Measurements from ENCODE around the gene CDKAL1. TPM values are rescaled to one million over a fixed set of nuclear protein-coding genes. Genes with fewer than 3 reads are reported as not detected.

Gene CDKAL1
- total and polyA plus RNA-seq, 10 of the 15 experiments (the other 5 are each of a cell fraction or from before 2014, with no cell fraction given): 10.7 to 26.9 (median 17.3) TPM

GRCh38 chr6:21208081-21208795, 674.0 kb downstream of the CDKAL1 start (continued):
- TF ChIP-seq ZNF687 (IDR thresholded peaks at IDR 0.05) (peak; percentile 8; the same call in 1 of the 2 replicates), MAX (IDR thresholded peaks at IDR 0.05; ENCODE audit: low read depth, low read length) (no peak)

- peak; percentile 22 for ATAC-seq
- TF ChIP-seq ZSCAN29 (IDR thresholded peaks at IDR 0.05) (no peak), ZNF687 (IDR thresholded peaks at IDR 0.05) (0 out of 2 replicates have a peak, but pooled peaks have one; percentile 2), ZBTB40 (IDR thresholded peaks at IDR 0.05; ENCODE audit: borderline replicate concordance) (peak; percentile 10; the same call in 1 of the 2 replicates)
- no peaks in the 10 kb centered on the region for H3K79me2 ChIP-seq (ENCODE audit: control insufficient read depth, insufficient read depth, low read length)
- SMC1A ChIA-PET (ENCODE audit: uncharacterized antibody, unreplicated experiment): interaction anchor here (0.7 to 2.4 kb wide), 24 partner anchors 10 to 333 kb away, joined by 3 to 34 read pairs (median 4); no protein-coding TSS in a partner anchor
- CTCF ChIA-PET: interaction anchor here (0.6 to 2.3 kb wide), 8 partner anchors 9 to 645 kb away, joined by 3 to 8 read pairs (median 3); no protein-coding TSS in a partner anchor
- H3K9me3 ChIP-seq (replicated peaks; ENCODE audit: control insufficient read depth, insufficient read depth, low read length): peaks cover 5% of the 10 kb centered on the region; the same call in 2 of the 3 replicates
- WGBS (ENCODE audit: insufficient coverage, insufficient replicate concordance, low lambda C conversion rate, missing lambda C conversion rate): 42% methylated on average over 5 of the region's 5 CpGs
- no peaks in the 10 kb centered on the region for H3K27me3 ChIP-seq (replicated peaks in 1 of 2; ENCODE audit: control insufficient read depth in 2 of 2, insufficient read depth in 2 of 2, low read length in 1 of 2)
- DNase-seq (ENCODE audit: low read depth, low spot score): no peak
- RAD21 ChIA-PET (ENCODE audit: unreplicated experiment): interaction anchor here (0.7 to 1.9 kb wide), 16 partner anchors 10 to 381 kb away, joined by 3 to 8 read pairs (median 3); no protein-coding TSS in a partner anchor
- no peaks in the 10 kb centered on the region; a peak in 1 of 4 replicates for H3K36me3 ChIP-seq (ENCODE audit: control insufficient read depth in 2 of 2, insufficient read depth in 2 of 2, low read length in 1 of 2)
- no peak overlapping the region; the same call in 1 of the 2 replicates for H3K4me2 ChIP-seq (ENCODE audit: control insufficient read depth, insufficient read depth)
- H2AFZ ChIP-seq (ENCODE audit: control insufficient read depth, low read depth, low read length): peak overlapping the region; percentile 11; the same call in 1 of the 2 replicates
- peak overlapping the region; percentile 4; the same call in 1 of the 2 replicates for H3K27ac ChIP-seq (ENCODE audit: control insufficient read depth, insufficient read depth)
- no peaks in the 10 kb centered on the region for H4K20me1 ChIP-seq (ENCODE audit: control insufficient read depth, insufficient read depth)
- intact Hi-C loops (cut with micrococcal nuclease; ENCODE audit: unreplicated experiment): loop anchor here (1.0 kb wide), 1 partner anchor 49 kb away; no protein-coding TSS in a partner anchor
- POLR2A ChIA-PET: interaction anchor here (1.1 to 1.4 kb wide), 4 partner anchors 10 to 136 kb away, joined by 3 to 8 read pairs (median 6); no protein-coding TSS in a partner anchor
- no peak for FAIRE-seq
- H3K4me3 ChIP-seq: no peak overlapping the region
- H3K4me1 ChIP-seq (ENCODE audit: control insufficient read depth, insufficient read depth, low read length): peaks cover 45% of the 10 kb centered on the region
- in situ Hi-C loops (cut with MboI): no loop called here
- H3K9ac ChIP-seq (ENCODE audit: control insufficient read depth, insufficient read depth, low read length): no peak overlapping the region
- BruUV-seq (replicated peaks): no TSS peak
Measured at GRCh38 chr6:21208796-21209186, 674.5 kb downstream of the CDKAL1 start.
